ENCODE measurements around the gene ADCY4. TPM values are rescaled to one million over a fixed set of nuclear protein-coding genes. Genes with fewer than 3 reads are reported as not detected.

The ADCY4 gene
- total RNA-seq, 1 experiment from 2014 or later: 0.86 TPM

DNA sequence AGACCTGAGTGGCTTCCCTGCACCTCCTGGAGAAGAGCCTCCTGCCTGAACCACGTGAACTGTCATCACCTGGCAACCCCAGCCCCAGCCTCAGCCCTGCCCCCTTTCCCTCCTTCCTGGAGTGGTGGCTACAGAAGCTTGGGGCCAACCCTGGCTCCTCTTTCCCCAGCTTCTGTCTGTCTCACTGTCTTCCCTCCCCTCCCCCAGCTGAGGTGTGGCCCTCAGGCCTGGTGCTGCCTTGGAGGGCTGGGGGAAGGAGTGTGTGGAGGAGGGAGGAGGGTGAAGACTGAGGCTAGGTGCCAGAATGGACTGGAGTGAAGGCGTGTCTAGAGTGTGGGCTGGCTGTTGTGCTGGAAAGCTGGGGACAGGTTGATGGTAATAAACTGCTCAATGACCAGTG lies 42.8 kb upstream of the ADCY4 start:
- intact Hi-C loops (cut with micrococcal nuclease): no loop called here
- ChIA-PET RAD21 (ENCODE audit: low non-redundant PET in 1 of 2, low total read pairs in 2 of 2, uncharacterized antibody in 2 of 2, unreplicated experiment in 2 of 2) (no interaction called here), POLR2A (no interaction called here), CTCF (no interaction called here)
- BruUV-seq (replicated peaks): no TSS peak
- no peaks in the 10 kb centered on the region for H3K9me2 ChIP-seq (ENCODE audit: insufficient read depth)
- H3K27ac ChIP-seq (ENCODE audit: low read depth, low read length): no peak overlapping the region
- H2AFZ ChIP-seq (ENCODE audit: low read depth, low read length, poor library complexity, severe bottlenecking): no peak overlapping the region
- no peaks in the 10 kb centered on the region for H4K20me1 ChIP-seq (ENCODE audit: insufficient read depth)
- H3K4me3 ChIP-seq (replicated peaks in 1 of 2; ENCODE audit: low read depth in 1 of 2, low read length in 2 of 2): no peak overlapping the region
- H3K79me2 ChIP-seq (ENCODE audit: insufficient read depth, low read length): no peaks in the 10 kb centered on the region
- H3K27me3 ChIP-seq (ENCODE audit: insufficient read depth, low read length): no peaks in the 10 kb centered on the region
- DNase-seq (ENCODE audit: low read depth, low spot score) (no peak), ATAC-seq (peak; percentile 32; the same call in 1 of the 2 replicates)
- H3K4me1 ChIP-seq (ENCODE audit: control insufficient read depth in 1 of 2, insufficient read depth in 2 of 2, low read length in 2 of 2): peaks cover 0 to 6% of the 10 kb centered on the region in 2 experiments; a peak in 1 of 4 replicates
- H3K9me3 ChIP-seq (ENCODE audit: control insufficient read depth in 1 of 2, insufficient read depth in 1 of 2, low read depth in 1 of 2, low read length in 2 of 2): no peaks in the 10 kb centered on the region
- no peak overlapping the region for H3K4me2 ChIP-seq (ENCODE audit: low read length)
- H3K9ac ChIP-seq (ENCODE audit: low read length): no peak overlapping the region
- TF ChIP-seq SP1 (IDR thresholded peaks at IDR 0.05; ENCODE audit: low read depth) (no peak), SRF (IDR thresholded peaks at IDR 0.05; ENCODE audit: low read depth) (no peak), ELF1 (IDR thresholded peaks at IDR 0.05; ENCODE audit: borderline replicate concordance, low read depth) (no peak), YY1 (IDR thresholded peaks at IDR 0.05; ENCODE audit: extremely low read depth, insufficient replicate concordance, low read depth, low read length) (no peak), POLR2AphosphoS5 (IDR thresholded peaks at IDR 0.05; ENCODE audit: low read depth, low read length) (no peak), SIN3A (IDR thresholded peaks at IDR 0.05; ENCODE audit: low read depth) (no peak), EZH2 (IDR thresholded peaks at IDR 0.05) (no peak), EZH2phosphoT487 (IDR thresholded peaks at IDR 0.05; ENCODE audit: borderline replicate concordance) (no peak)
- no peaks in the 10 kb centered on the region for H3K36me3 ChIP-seq (ENCODE audit: control insufficient read depth in 1 of 2, insufficient read depth in 2 of 2, low read length in 2 of 2)

GRCh38 chr14:24377126-24377525 lies 42.3 kb upstream of the ADCY4 start:
- no TSS peak for BruUV-seq (replicated peaks)
- Histone ChIP-seq H2AFZ (ENCODE audit: low read depth, low read length, poor library complexity, severe bottlenecking) (no peak overlapping the region), H3K9me2 (ENCODE audit: insufficient read depth) (no peaks in the 10 kb centered on the region), H3K27ac (ENCODE audit: low read depth, low read length) (no peak overlapping the region), H3K27me3 (ENCODE audit: insufficient read depth, low read length) (no peaks in the 10 kb centered on the region), H3K4me3 (replicated peaks in 1 of 2; ENCODE audit: low read depth in 1 of 2, low read length in 2 of 2) (no peak overlapping the region), H3K9ac (ENCODE audit: low read length) (no peak overlapping the region), H3K9me3 (ENCODE audit: control insufficient read depth in 1 of 2, insufficient read depth in 1 of 2, low read depth in 1 of 2, low read length in 2 of 2) (no peaks in the 10 kb centered on the region), H3K4me1 (ENCODE audit: control insufficient read depth in 1 of 2, insufficient read depth in 2 of 2, low read length in 2 of 2) (peaks cover 0 to 6% of the 10 kb centered on the region in 2 experiments; a peak in 1 of 4 replicates), H4K20me1 (ENCODE audit: insufficient read depth) (no peaks in the 10 kb centered on the region), H3K4me2 (ENCODE audit: low read length) (no peak overlapping the region), H3K79me2 (ENCODE audit: insufficient read depth, low read length) (no peaks in the 10 kb centered on the region), H3K36me3 (ENCODE audit: control insufficient read depth in 1 of 2, insufficient read depth in 2 of 2, low read length in 2 of 2) (no peaks in the 10 kb centered on the region)
- ChIA-PET CTCF (no interaction called here), POLR2A (no interaction called here), RAD21 (ENCODE audit: low non-redundant PET in 1 of 2, low total read pairs in 2 of 2, uncharacterized antibody in 2 of 2, unreplicated experiment in 2 of 2) (no interaction called here)
- intact Hi-C loops (cut with micrococcal nuclease): no loop called here
- ATAC-seq (no peak), DNase-seq (ENCODE audit: low read depth, low spot score) (no peak)
- TF ChIP-seq SIN3A (IDR thresholded peaks at IDR 0.05; ENCODE audit: low read depth): no peak
- no peak for TF ChIP-seq CEBPB (IDR thresholded peaks at IDR 0.05; ENCODE audit: low read depth)
- TF ChIP-seq EZH2 (IDR thresholded peaks at IDR 0.05): no peak
- TF ChIP-seq ELF1 (IDR thresholded peaks at IDR 0.05; ENCODE audit: borderline replicate concordance, low read depth): no peak
- no peak for TF ChIP-seq ATF3 (IDR thresholded peaks at IDR 0.05)
- TF ChIP-seq YY1 (IDR thresholded peaks at IDR 0.05; ENCODE audit: extremely low read depth, insufficient replicate concordance, low read depth, low read length): no peak
- no peak for TF ChIP-seq RAD21 (IDR thresholded peaks at IDR 0.05; ENCODE audit: low read depth)
- TF ChIP-seq POLR2AphosphoS5 (IDR thresholded peaks at IDR 0.05; ENCODE audit: low read depth, low read length): no peak
- no peak for TF ChIP-seq SP1 (IDR thresholded peaks at IDR 0.05; ENCODE audit: low read depth)
- TF ChIP-seq ZNF274 (IDR thresholded peaks at IDR 0.05; ENCODE audit: low read depth, low read length): no peak
- TF ChIP-seq FOSL1 (IDR thresholded peaks at IDR 0.05; ENCODE audit: low read depth): no peak
- TF ChIP-seq TCF7L2 (IDR thresholded peaks at IDR 0.05; ENCODE audit: borderline replicate concordance, extremely low read depth, insufficient read depth, insufficient read length): no peak
- no peak for TF ChIP-seq ZBTB33 (IDR thresholded peaks at IDR 0.05; ENCODE audit: extremely low read depth, insufficient replicate concordance, low read length)
- no peak for TF ChIP-seq JUND (IDR thresholded peaks at IDR 0.05)
- TF ChIP-seq, protein P1, sequence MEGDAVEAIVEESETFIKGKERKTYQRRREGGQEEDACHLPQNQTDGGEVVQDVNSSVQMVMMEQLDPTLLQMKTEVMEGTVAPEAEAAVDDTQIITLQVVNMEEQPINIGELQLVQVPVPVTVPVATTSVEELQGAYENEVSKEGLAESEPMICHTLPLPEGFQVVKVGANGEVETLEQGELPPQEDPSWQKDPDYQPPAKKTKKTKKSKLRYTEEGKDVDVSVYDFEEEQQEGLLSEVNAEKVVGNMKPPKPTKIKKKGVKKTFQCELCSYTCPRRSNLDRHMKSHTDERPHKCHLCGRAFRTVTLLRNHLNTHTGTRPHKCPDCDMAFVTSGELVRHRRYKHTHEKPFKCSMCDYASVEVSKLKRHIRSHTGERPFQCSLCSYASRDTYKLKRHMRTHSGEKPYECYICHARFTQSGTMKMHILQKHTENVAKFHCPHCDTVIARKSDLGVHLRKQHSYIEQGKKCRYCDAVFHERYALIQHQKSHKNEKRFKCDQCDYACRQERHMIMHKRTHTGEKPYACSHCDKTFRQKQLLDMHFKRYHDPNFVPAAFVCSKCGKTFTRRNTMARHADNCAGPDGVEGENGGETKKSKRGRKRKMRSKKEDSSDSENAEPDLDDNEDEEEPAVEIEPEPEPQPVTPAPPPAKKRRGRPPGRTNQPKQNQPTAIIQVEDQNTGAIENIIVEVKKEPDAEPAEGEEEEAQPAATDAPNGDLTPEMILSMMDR (IDR thresholded peaks at IDR 0.05 in 2 of 3, conservative IDR thresholded peaks at IDR 0.05 in 1 of 3; ENCODE audit: borderline replicate concordance in 1 of 3, insufficient read depth in 1 of 3, low read depth in 2 of 3, low read length in 2 of 3): no peak
